HL-60 (cell line): Measurements from ENCODE around the gene ANKS1B.

Experiments used
- DNase-seq, 2 experiments: peaks; one replicate each; pipeline ENCODE4 v3.0.0-alpha.2; 2010 to 2020; ENCODE audit warnings: low read depth in 1 of 2, low spot score in 1 of 2
- H3K27ac ChIP-seq: fragments of 250-450 bp; sonication (Bioruptor Pico); replicated peaks from 2 replicates; pipeline ENCODE4 v1.5.1; 2020; ENCODE audit warnings: mild to moderate bottlenecking, moderate library complexity
- H3K27me3 ChIP-seq: fragments of 250-450 bp; sonication (Bioruptor Pico); 2 replicates; pipeline ENCODE4 v1.5.1; 2021; ENCODE audit warnings: mild to moderate bottlenecking, moderate library complexity; ENCODE audit not compliant: insufficient read depth, poor library complexity, severe bottlenecking
- H3K4me3 ChIP-seq: replicated peaks from 2 replicates; pipeline ENCODE4 v1.5.1; 2011; ENCODE audit warnings: mild to moderate bottlenecking, control low read depth, low read length; ENCODE audit not compliant: insufficient read depth
- GABPA ChIP-seq: IDR thresholded peaks from 2 replicates; pipeline ENCODE4 v1.6.1; 2012; ENCODE audit warnings: low read depth
- POLR2AphosphoS5 ChIP-seq: IDR thresholded peaks from 2 replicates; pipeline ENCODE4 v1.6.1; 2012; ENCODE audit warnings: low read depth
- SPI1 ChIP-seq: IDR thresholded peaks from 2 replicates; pipeline ENCODE4 v1.6.1; 2012; ENCODE audit warnings: low read depth, mild to moderate bottlenecking, borderline replicate concordance
- TF ChIP-seq, protein P1 (sequence below): IDR thresholded peaks from one replicate; pipeline ENCODE4 v1.5.1; 2011; ENCODE audit warnings: low read length, control low read depth, inconsistent platforms; ENCODE audit not compliant: insufficient read depth
- TF ChIP-seq, protein P2 (sequence below): IDR thresholded peaks from 2 replicates; pipeline ENCODE4 v1.6.1; 2012; ENCODE audit warnings: low read depth; ENCODE audit not compliant: insufficient replicate concordance

Gene ANKS1B

DNA sequence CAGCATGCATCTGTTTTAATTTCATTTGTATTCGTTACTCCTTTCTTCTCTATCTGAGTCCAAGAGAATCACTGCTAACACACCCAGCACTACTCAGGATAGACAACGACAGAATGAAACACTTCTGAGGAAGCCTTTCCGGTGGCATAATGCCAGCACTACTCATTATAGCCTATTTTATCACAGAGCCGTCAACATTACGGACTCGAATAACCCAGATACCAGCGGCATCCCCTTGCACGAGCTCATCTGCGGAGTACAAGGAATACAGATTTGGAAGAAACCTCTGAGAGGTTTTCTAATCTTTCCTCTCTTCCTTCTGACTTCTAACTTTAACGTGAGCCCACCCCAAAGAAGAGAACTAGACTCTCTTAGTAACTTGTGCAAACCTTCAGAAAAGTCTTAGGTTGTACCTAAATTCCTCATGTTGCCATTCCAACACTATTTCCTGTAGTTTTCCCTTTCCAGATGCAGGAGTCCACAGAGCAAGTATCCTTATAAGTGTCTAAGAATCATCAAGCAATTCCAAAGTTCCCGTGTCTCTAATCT, 1091.5 kb downstream of the ANKS1B start:
- Histone ChIP-seq H3K27me3 (peaks cover 49% of the 10 kb centered on the region), H3K27ac (no peak overlapping the region), H3K4me3 (no peak overlapping the region)
- no peak for DNase-seq
- TF ChIP-seq, protein P1, sequence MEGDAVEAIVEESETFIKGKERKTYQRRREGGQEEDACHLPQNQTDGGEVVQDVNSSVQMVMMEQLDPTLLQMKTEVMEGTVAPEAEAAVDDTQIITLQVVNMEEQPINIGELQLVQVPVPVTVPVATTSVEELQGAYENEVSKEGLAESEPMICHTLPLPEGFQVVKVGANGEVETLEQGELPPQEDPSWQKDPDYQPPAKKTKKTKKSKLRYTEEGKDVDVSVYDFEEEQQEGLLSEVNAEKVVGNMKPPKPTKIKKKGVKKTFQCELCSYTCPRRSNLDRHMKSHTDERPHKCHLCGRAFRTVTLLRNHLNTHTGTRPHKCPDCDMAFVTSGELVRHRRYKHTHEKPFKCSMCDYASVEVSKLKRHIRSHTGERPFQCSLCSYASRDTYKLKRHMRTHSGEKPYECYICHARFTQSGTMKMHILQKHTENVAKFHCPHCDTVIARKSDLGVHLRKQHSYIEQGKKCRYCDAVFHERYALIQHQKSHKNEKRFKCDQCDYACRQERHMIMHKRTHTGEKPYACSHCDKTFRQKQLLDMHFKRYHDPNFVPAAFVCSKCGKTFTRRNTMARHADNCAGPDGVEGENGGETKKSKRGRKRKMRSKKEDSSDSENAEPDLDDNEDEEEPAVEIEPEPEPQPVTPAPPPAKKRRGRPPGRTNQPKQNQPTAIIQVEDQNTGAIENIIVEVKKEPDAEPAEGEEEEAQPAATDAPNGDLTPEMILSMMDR = no peak
- no peak for TF ChIP-seq SPI1
- TF ChIP-seq, protein P2, sequence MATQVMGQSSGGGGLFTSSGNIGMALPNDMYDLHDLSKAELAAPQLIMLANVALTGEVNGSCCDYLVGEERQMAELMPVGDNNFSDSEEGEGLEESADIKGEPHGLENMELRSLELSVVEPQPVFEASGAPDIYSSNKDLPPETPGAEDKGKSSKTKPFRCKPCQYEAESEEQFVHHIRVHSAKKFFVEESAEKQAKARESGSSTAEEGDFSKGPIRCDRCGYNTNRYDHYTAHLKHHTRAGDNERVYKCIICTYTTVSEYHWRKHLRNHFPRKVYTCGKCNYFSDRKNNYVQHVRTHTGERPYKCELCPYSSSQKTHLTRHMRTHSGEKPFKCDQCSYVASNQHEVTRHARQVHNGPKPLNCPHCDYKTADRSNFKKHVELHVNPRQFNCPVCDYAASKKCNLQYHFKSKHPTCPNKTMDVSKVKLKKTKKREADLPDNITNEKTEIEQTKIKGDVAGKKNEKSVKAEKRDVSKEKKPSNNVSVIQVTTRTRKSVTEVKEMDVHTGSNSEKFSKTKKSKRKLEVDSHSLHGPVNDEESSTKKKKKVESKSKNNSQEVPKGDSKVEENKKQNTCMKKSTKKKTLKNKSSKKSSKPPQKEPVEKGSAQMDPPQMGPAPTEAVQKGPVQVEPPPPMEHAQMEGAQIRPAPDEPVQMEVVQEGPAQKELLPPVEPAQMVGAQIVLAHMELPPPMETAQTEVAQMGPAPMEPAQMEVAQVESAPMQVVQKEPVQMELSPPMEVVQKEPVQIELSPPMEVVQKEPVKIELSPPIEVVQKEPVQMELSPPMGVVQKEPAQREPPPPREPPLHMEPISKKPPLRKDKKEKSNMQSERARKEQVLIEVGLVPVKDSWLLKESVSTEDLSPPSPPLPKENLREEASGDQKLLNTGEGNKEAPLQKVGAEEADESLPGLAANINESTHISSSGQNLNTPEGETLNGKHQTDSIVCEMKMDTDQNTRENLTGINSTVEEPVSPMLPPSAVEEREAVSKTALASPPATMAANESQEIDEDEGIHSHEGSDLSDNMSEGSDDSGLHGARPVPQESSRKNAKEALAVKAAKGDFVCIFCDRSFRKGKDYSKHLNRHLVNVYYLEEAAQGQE = no peak
- TF ChIP-seq POLR2AphosphoS5 = no peak

DNA sequence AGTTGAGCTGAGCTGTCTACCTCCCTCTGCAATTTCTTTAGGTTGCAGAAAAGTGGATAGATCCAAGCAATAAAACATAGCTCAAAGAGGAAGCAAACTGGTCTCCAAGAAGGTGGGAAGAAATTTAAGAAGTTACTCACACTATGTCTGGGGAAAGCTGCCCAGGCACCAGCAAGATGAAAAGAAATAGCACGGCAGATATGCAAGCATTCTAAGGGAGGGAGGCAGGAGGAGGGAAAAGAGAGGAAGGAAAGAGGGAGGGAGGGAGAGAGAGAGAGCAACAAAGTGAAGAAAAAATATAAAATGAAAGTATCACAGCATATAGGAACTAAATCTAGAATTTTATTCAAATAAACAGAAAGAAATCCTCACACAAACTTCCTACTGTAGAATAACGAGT, 1099.0 kb downstream of the ANKS1B start:
- H3K27ac ChIP-seq = no peak overlapping the region
- TF ChIP-seq SPI1 = no peak
- TF ChIP-seq, protein P2 = no peak
- no peak for TF ChIP-seq POLR2AphosphoS5
- no peak for TF ChIP-seq GABPA
- TF ChIP-seq, protein P1 = no peak
- peaks cover 4% of the 10 kb centered on the region for H3K27me3 ChIP-seq
- no peak overlapping the region for H3K4me3 ChIP-seq
- no peak for DNase-seq

DNA sequence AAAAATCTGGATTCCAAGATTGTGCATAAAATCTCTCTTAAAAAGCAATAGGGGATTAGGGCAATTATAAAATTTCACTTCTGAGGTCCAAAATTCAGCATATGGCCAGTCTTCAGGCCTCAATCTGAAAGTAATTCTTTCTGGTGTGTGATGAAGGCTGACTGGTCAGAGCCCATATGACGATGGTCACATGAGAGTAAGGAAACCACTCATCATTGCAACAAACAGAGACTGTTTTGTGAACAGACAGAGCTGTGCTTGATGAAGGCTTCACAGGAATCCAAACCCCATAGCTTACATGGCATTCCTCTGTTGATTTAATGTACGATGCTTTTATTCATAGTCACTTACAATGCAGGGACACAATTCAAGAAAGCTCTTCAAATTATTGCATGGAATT, 1101.5 kb downstream of the ANKS1B start:
- H3K4me3 ChIP-seq = no peak overlapping the region
- DNase-seq = no peak
- H3K27me3 ChIP-seq = peaks cover 2% of the 10 kb centered on the region
- H3K27ac ChIP-seq = no peak overlapping the region
- TF ChIP-seq POLR2AphosphoS5 (no peak), SPI1 (no peak)
- TF ChIP-seq, protein P2 = no peak
